Effector memory CD4-positive, alpha-beta T cell (primary cell): ENCODE data around the gene MIB1.

Experiments
- DNase-seq, 3 donors: peaks; one replicate each; pipeline ENCODE4 v3.0.0-alpha.2; 2020
- H3K27ac ChIP-seq: 2 replicates; pipeline ENCODE4 v1.7.0; 2013; ENCODE audit warnings: mild to moderate bottlenecking, low read length, moderate library complexity; ENCODE audit not compliant: insufficient read depth, poor library complexity, severe bottlenecking
- H3K27me3 ChIP-seq: replicated peaks from 2 replicates; pipeline ENCODE4 v1.7.0; 2013; ENCODE audit warnings: mild to moderate bottlenecking, low read length; ENCODE audit not compliant: insufficient read depth, control insufficient read depth, poor library complexity, severe bottlenecking
- H3K36me3 ChIP-seq: 2 replicates; pipeline ENCODE4 v1.7.0; 2013; ENCODE audit warnings: mild to moderate bottlenecking, low read length, moderate library complexity; ENCODE audit not compliant: control insufficient read depth, insufficient read depth
- H3K4me1 ChIP-seq: 2 replicates; pipeline ENCODE4 v1.7.0; 2013; ENCODE audit warnings: low read length, mild to moderate bottlenecking; ENCODE audit not compliant: control insufficient read depth, insufficient read depth, poor library complexity, severe bottlenecking
- H3K4me3 ChIP-seq: 2 replicates; pipeline ENCODE4 v1.7.0; 2013; ENCODE audit warnings: low read length, low read depth, mild to moderate bottlenecking; ENCODE audit not compliant: insufficient read depth, poor library complexity, severe bottlenecking
- H3K9me3 ChIP-seq: 2 replicates; pipeline ENCODE4 v1.7.0; 2013; ENCODE audit warnings: mild to moderate bottlenecking, low read length, moderate library complexity; ENCODE audit not compliant: control insufficient read depth

MIB1 gene

GRCh38 chr18:21918693-21919092, 178.1 kb downstream of the MIB1 start:
- Histone ChIP-seq H3K4me3 (no peak overlapping the region), H3K9me3 (no peaks in the 10 kb centered on the region)
- DNase-seq, result no peak

More at GRCh38 chr18:21918693-21919092, 178.1 kb downstream of the MIB1 start:
- no peaks in the 10 kb centered on the region for H3K27me3 ChIP-seq
- no peaks in the 10 kb centered on the region for H3K4me1 ChIP-seq
- H3K27ac ChIP-seq, result no peak overlapping the region
- H3K36me3 ChIP-seq, result no peaks in the 10 kb centered on the region
